SHP77 (cell line): ENCODE results near the gene SYTL2.

Experiments used
- DNase-seq, 2 experiments: peaks; one replicate each; lab custom pipeline; 2025; lab: John Stamatoyannopoulos, UW

Gene SYTL2

GRCh38 chr11:85652786-85653447 is 158.0 kb downstream of the SYTL2 start:
- no peak for DNase-seq

GRCh38 chr11:85651118-85651517 is 159.8 kb downstream of the SYTL2 start:
- DNase-seq: no peak

GRCh38 chr11:85647604-85648299 is 163.2 kb downstream of the SYTL2 start, which contains the start of gene TMEM126A:
Gene TMEM126A (plus strand): TSS chr11:85647967. CDS start chr11:85650256, 2,289 bp downstream.
- peak; percentile 90 to 94 for DNase-seq

- no peak for DNase-seq
These were observed 163.9 kb downstream of the SYTL2 start for GRCh38 chr11:85647078-85647477.
